GM19023 (cell line): Measurements from ENCODE around the gene GPR31.
A peak's percentile ranks its signal among the peaks of the same experiment; 100 is the strongest.

ENCODE experiments used
- ATAC-seq: cut with Tn5 transposase; IDR thresholded peaks from one replicate; pipeline ENCODE4 v1.9.1; 2021; ENCODE audit warnings: mild to moderate bottlenecking, moderate library complexity; ENCODE audit not compliant: unreplicated experiment

Gene GPR31

DNA sequence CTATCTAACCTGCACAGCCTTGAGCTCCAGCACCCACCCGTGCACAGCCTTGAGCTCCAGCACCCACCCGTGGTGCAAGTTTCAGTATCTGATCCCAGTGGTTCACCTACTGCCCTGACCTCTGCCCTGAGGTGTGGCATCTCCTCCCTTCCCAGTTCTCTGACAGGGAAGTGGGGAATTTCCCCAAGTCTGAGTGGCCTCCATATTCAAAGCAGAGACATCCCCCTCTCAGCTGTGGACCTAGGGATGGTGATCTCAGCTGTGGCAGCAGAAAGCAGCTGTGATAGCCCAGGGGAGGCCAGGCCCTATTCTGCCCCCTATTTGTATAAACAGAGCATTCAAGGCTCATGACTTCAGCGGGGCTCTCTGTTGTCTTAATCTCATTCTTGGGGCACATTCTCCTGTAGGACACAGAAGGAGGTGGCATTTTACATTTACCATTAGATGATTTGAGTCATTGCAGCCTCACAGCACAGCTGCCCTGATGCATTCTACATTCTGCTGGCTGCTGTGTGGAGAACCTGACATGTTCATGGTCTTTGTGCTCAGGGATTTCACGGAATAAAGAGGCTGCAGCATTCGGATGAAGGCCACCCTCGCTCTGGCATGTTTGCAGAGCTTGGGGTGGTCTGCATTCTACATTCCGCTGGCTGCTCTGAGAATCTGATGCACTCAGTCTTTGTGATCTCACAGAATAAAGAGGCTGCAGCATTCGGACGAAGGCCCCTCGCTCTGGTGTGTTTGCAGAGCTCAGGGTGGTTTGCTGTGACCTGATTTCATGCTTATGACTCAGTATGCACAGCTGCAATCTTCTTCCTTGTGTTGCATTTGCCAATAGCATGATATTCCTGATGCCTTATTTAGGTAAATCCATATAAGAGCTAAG is 16.9 kb downstream of the GPR31 start:
- peak; percentile 56 for ATAC-seq

GRCh38 chr6:167139761-167140160 is 18.0 kb downstream of the GPR31 start:
- no peak for ATAC-seq

DNA sequence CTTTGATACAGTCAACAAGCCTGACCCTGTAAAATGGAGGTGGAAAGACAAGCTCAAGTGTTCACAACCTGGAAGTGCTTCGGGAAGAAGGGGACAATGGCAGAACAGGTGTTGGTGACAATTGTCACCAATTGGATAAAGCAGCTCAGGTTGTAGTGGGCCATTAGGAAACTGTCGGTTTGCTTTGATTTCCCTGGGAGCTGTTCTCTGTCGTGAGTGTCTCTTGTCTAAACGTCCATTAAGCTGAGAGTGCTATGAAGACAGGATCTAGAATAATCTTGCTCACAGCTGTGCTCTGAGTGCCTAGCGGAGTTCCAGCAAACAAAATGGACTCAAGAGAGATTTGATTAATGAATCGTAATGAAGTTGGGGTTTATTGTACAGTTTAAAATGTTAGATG is 19.9 kb downstream of the GPR31 start:
- ATAC-seq = no peak

- ATAC-seq = no peak
Measured at GRCh38 chr6:167137081-167137480, 20.7 kb downstream of the GPR31 start.

- ATAC-seq = no peak
Measured at GRCh38 chr6:167136376-167136775, 21.4 kb downstream of the GPR31 start.

- no peak for ATAC-seq
Measured at GRCh38 chr6:167134448-167135328, 23.1 kb downstream of the GPR31 start.

- ATAC-seq = no peak
Measured at GRCh38 chr6:167130712-167131684, 26.8 kb downstream of the GPR31 start.

DNA sequence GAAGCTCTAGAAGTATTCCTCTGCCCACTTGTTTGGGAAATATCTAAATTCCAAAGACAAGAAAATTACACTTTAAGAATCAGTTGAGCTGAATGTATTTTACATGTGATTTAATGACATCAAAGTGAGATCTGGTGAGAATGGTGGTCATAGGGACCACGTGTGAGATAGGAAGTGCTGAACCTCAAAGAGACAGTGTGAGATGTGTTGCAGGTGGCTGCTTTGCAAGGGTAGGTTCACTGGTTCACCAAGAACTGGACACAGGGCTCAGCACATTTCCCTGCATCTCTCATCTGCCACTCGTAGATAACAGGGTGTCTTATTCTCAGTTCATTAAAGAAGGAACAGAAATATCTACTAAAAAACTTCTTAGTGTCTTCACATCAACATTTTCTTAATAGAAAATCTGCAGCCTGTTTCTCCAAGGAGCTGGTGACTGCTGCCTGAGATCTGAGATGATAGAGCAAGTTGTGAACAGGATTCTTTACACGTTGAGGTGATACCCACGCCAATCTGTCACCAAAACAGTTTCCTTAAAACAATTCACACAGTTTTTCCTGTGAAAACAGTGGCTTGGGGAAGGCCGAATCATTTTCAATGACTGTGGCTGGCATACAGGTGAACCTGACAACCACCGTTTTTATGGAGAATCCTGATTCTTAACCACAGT is 27.6 kb downstream of the GPR31 start:
- peak; percentile 35 for ATAC-seq

DNA sequence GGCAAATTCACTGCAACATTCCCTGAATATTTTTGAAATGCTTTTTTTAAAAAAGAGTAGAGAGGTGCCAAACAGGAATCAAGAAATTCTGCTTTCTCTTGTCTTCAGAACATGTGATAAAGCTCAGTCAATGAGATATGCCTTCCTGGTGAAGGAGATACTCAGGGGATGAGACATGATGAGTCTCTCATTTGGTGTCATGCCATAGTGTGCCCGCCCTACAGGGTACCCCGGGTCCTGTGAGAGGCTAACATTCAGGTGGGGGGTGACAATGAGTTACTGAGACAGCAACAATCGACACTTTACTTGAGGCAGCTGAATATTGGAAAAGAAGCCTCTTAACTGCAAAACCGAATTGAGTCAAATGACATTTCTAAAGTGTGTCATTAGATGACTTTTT is 28.2 kb downstream of the GPR31 start:
- no peak for ATAC-seq

DNA sequence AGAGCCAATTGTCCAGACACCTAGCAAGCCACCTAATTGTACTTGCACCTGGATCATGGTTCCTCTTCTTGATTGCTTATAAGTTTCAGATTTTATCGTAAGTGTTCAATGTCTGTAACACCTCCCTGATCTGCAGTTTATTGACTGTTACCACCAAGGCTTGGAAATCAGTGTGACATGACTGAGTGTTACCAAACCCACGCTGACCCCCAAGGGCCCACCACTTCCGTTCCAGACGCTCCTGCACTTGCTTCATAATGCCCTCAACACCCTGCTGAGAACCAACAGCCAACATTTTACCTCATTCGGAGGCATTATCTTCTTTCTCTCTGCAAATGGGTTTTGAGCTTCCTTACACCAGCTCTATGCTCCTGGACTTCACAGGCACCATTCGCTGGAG is 28.6 kb downstream of the GPR31 start:
- ATAC-seq = no peak

DNA sequence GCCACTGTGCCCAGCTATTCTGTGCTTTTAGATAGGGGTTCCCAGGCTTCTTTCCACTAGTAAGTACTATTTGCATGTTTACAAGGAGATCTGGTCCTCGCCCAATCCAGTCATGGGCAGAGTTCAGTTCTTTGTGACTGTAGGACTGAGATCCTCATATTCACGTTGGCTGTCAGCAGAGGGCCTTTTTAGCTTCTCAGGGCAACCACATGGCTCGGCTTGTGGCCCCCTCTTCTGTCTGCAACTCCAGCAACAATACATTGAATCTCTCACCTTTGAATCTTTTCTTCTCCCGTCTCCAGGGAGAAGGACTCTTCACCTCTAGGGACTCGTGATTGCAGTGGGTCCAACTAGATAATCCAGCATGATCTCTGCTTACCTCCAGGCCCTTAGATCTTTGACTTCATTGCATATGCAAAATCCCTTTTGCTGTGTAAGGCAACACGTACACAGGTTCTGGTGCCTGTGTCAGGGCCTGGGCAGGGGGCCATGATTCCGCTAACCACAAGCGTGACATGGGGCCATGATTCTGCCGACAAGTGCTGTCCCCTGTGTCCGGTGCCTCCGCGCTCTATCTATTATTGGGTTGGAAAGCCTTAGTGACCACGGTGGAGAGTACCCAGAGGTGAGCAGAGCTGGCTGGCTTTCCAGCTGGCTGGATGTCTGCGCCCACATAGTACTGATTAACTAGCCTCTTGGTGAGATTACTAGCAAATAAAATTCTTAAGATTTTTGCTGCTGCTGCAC is 29.8 kb downstream of the GPR31 start:
- ATAC-seq = peak; percentile 43

DNA sequence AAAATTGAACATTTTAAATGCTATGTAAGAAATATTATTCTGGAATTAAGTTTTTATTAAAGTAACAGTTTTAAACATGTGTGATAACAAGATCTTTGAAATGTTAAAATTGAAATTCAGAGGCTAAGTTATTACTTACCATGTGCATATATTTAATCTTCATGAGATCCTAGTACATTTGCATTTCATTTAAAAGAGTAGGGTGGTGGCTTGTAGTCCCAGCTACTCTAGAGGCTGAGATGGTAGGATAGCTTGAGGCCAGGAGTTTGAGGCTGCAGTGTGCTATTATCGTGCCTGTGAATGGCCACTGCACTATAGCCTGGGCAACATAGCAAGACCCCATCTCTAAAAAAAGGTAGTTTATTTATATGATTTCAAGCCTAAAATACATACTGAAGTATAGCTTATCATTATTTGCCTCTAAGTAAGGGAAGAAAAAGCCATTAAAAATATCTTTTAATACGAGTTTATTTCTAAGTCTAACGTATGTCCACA is 31.9 kb downstream of the GPR31 start:
- no peak for ATAC-seq

- no peak for ATAC-seq
Measured at GRCh38 chr6:167125410-167125809, 32.4 kb downstream of the GPR31 start.

DNA sequence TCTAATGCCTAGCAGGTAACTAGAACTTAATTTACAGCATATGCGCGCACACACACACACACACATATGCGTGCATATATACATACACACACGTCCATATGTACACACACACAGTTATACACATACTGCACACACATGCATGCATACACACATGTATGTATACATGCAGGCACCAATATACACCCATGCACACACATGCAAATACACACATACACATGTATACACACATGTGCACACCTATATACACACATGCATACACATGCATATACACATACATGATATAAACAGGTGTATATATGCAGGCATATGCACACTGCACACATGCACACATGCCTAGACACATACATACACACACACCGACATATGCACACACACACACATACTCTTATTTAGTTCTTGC is 33.0 kb downstream of the GPR31 start:
- no peak for ATAC-seq

DNA sequence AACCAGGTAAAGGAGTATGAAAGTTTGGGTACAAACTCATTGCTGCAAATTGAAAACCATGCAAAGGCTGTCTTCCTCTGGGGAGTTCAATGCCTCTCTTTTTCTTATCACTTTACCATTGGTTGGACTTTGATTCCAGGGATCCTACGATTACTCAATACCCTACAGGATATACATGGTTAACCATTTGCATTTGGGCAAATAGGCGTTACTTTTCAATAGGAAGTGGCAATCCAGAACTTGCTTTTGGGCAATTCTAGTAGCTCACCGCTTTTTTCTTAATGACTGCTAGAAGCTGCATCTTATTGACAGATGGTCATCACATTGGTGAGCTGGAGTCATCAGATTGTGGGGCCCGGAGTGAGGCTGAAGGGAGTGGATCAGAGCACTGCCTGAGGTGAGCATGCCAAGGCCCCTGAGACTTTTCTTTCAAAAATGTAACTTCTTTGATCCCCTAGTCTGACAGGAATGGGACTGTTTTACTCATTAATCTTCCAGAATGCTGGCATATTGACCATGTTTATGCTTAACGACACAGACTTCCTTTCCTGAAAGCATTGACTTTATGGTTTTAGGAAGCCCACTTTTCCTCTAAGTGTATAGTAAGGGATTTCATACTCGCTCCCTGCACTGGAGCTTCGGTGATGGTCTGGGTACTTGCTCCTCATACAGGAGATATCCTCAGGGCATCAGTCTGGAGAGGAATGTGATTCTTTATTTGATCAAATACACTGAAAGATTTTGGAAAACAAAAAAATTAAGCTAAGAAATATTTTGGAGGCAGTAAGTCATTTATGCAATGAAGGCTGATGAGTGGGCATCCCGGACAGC is 34.7 kb downstream of the GPR31 start, which contains the start of gene CCR6:
Gene CCR6, plus strand, starts transcription at position 270 of the 831 bp plus-strand sequence. CDS start 13,039 bp downstream, outside the sequence.
- ATAC-seq = peak; percentile 25

DNA sequence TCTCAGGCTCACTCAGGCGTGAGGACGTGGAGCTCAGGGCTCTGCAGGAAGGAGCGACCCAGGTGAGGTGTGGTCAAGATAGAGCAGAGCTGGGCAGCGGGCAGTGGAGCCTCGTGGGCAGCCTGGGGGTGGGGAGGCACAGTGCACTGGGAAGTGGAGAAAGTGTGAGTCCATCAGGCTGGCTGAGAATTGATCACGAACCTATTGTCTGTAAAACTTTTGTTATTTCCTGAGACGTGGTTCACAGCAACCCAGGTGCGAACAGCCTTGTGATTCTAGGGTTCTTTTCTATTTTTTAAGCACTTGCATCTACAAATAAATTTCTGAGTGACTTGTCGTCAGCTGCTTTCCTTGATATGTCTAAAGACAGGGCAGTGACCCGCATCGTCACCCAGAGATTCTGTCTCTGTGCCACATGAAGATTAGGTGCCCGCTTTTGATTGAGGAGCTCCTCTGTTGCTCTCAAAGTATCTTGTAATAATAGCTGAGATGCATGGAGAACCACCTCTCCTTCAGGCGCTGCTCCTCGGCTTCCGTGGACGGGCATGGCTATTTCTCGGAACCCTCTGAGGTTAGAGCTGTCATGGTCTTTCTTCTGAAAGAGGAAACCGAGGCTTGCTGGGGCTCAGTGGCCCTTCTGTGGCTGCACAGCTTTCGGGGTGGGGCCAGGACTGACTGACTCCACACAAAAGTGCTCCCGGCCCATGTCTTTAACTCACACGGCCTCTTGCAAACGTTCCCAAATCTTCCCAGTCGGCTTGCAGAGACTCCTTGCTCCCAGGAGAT is 35.5 kb downstream of the GPR31 start:
- ATAC-seq = peak; percentile 32

DNA sequence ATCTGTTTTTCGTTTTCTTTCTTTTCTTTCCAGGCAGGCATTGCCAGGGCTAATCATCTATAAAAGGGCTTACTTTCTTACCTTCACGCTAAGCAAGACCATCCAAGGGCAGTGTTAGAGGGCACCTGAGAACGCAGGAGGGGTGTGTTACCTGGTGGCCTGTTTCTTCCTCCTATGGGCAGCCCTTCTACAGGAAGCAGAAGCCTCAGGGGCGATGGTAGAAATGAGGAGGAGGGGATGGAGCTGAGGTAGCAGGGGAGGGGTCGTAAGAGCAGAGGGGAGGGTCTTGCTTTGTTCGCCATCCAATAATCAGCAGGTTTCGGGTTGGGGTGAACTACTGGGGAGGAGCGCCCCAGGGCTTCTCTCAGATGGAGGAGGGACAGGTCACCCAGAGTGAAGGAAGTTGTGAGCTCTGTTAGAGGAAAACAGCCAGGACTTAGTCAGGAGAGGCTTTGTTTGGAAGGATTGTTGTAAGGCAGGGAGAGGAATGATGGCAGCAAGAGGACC is 36.4 kb downstream of the GPR31 start:
- no peak for ATAC-seq
